Nucleus accumbens (tissue), 56 donors: ENCODE measurements around the gene MACROH2A2.

ENCODE experiments used
- DNase-seq, 56 donors: peaks; one replicate each; lab custom pipeline; 2025; lab: John Stamatoyannopoulos, UW

The MACROH2A2 gene

DNA sequence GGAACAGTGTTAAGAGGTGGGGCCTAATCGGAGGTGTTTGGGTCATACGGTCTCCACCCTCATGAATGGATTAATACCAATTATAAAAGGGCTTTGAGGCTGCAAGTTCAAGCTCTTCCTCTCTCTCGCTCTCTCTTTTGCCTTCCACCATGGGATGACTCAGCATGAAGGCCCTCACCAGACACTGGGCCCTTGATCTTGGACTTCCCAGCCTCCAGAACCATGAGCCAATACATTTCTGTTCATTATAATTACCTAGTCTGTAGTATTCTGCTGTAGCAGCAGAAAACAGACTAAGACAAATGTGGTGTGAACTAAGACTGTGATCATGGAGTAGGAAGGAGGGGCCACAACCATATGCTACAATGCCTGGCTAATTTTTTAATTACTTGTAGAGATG is 72.3 kb downstream of the MACROH2A2 start:
- no peak for DNase-seq

DNA sequence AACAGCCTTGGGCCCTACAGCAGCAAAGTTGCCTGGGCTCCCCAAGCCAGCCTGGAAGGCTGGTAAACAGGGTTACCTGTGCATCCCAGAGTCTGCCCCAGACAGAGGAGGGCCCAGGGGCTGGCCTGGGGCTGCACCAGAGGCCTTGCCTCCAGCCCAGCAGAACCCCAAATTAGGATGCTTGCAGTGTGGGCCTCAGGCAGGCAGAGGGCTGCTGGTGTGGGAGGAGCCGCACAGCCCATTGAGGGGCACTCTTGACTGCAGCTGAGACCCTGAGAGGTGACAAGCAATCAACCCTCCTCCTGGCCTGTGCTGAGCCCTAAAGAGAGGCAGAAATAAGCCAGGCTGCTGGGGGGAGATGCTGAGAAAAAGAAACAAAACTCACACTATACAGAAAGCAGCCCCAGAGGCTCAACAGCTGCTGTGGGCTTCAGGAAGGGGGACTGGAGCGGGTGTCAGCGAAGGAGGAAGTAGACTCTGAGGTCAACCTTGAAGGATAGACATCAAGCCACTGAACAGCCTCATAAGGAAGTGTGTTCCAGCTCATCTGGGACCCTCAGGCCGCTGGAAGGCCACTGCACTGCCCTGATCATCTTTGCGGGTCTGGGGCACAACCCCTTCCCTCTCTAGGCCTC is 73.4 kb downstream of the MACROH2A2 start:
- DNase-seq, result no peak

DNA sequence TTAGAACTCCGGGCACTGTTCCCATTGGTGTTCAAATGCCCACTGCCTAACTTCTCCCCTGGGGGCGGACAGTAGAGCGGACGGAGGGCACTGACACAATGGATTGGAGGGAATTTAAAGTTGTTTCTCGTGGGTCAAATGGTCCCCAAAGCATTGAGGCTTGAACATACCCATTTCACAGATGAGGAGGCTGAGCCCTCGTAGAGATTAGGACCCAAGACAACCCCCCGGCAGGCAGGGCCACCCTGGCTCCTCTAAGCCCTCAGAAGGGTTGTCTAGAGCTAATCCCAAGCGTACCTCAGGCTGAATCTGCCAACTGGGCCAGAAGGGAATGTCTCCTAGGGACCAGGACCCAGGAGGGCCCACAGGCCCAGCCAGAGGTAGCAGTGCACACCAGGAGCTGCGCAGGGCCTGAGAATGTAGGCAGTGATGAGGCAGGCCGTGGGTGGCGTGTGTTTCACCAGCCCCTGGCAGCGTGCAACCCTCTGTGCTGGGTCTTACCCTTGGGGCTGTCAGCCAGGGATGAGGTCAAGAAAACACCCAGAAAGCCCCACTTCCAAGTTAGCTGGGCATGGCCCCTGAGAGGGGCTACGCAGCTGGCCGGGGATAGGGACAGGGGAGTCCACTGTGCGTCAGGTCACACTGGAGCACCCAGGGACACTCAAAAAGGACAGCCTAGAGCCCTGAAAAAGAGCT is 74.2 kb downstream of the MACROH2A2 start:
- no peak for DNase-seq

DNA sequence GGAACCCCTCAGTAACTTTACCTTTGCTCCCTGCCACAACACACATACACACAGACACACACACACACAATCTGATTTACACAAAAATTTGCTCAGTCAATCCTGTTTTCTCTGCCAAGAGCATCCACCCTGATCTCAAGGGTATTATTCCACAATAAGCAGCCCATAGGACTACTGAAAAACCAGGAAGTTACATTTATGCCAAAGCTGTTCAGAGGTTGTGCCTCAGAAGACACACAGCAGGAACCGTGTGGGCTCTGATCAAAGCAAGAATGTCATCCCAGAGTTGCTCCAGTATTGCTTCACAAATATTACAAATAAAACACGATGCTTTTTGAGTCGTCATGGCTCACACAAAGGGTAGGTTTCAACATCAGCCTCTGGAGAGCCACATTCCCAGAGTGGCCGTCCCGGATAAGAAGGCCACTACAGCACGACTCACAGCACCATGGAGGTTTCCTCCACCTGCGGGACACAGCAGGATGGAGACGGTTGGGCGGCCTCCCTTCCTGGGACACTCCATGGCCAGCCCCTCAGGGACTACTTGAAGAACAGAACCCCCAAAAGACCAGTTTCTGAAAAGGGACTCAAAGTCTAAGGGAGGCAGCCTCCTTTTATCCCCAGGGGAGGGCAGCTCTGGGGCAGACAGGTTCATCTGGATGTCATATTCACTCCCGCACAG is 78.4 kb downstream of the MACROH2A2 start:
- DNase-seq, result no peak

GRCh38 chr10:70131560-70131937 is 78.9 kb downstream of the MACROH2A2 start:
- DNase-seq, result no peak

- peak in 13 of 56 donors; percentile 5 to 68 (median 12) for DNase-seq
Observed at GRCh38 chr10:70132098-70133029, 79.7 kb downstream of the MACROH2A2 start, which contains the start of gene AIFM2. TSS of gene AIFM2 (minus strand) at chr10:70132825. CDS start at chr10:70124084, 8,741 bp downstream.

GRCh38 chr10:70135046-70135445 is 82.4 kb downstream of the MACROH2A2 start:
- no peak for DNase-seq

GRCh38 chr10:70135684-70136083 is 83.0 kb downstream of the MACROH2A2 start:
- no peak for DNase-seq

GRCh38 chr10:70137135-70137534 is 84.5 kb downstream of the MACROH2A2 start:
- no peak for DNase-seq

DNA sequence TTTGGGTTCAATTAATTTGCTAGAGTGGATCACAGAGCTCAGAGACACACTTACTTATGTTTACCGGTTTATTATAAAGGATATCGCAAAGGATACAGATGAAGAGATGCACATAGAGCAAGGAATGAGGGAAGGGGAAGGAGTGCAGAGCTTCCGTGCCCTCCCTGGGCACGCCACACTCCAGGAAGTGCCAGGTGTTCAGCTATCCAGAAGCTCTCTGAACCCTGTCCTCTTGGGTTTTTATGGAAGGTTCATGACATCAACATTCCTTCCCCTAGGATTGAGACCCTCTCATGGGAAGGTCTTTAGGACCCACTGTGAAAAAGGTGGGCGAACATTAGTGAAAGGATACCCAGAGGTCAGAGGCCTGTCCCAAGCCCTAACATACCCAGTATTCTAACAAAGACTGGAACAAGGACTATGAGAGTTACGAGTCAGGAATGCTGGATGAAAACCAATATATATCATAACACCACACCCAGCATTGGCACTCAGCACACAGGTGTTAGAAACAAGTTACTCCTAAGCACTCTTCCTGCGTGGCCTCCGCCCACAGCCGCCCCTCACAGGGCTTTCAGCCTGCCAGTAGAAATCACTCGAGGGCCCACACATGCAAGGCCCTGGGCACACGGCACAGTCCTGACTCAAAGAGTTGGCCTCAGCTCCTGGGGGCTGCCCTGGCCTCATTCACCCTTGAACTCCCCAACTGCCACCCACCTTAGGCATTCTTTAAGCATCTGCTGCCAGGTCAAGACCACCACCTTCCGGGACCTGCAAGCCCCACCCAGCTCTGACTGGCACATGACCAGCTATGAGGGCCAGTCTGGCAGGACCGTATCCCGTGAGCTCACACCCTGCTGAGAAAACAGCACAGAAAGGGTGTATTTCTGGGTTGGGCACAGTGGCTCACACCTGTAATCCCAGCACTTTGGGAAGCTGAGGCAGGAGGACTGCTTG is 85.6 kb downstream of the MACROH2A2 start:
- no peak for DNase-seq

DNA sequence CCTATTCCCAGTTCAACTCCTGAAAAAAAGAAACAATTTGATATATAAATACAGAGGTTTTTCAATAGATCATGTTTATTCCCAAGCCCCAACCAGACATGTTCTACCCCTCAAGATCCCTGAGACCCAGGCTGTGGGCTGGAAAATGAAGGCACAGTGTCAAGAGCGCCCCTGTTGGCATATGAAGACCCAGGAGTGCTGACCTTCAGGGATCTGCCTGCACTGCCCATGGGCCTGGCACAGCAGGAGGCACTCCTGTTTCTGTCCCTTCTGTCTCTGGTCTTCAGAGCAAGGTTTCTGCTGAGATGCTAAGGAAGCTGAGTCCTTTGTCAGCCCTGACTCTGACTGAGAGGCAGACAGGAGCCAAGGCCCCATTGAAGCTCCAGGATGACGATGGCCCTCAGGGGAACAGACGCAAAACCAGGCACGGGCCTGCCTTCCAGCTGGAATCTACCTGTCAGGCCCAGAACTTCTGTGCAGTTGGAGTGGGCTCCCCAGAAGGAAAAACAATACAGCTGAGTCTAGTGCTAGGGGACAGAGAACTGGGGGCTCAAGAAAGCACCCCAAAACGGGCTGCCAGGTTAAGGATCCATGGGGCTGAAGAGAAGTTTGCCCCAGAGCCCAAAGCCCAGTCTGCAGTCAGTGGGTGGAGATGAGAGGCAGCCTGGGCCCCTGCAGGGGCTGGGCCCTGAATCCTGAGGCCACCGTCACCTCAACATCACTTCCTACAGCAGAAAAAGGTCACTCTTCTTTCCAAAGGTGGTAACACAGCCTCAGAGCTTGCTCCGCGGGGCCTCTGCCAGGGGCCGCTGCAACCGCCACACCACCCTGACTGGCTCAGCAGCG is 86.7 kb downstream of the MACROH2A2 start:
- no peak for DNase-seq

- DNase-seq, result no peak
Observed at GRCh38 chr10:70139997-70140250, 87.3 kb downstream of the MACROH2A2 start.

- DNase-seq, result no peak
Observed at GRCh38 chr10:70140297-70140696, 87.7 kb downstream of the MACROH2A2 start.

- no peak for DNase-seq
Observed at GRCh38 chr10:70142555-70142954, 89.9 kb downstream of the MACROH2A2 start.

DNA sequence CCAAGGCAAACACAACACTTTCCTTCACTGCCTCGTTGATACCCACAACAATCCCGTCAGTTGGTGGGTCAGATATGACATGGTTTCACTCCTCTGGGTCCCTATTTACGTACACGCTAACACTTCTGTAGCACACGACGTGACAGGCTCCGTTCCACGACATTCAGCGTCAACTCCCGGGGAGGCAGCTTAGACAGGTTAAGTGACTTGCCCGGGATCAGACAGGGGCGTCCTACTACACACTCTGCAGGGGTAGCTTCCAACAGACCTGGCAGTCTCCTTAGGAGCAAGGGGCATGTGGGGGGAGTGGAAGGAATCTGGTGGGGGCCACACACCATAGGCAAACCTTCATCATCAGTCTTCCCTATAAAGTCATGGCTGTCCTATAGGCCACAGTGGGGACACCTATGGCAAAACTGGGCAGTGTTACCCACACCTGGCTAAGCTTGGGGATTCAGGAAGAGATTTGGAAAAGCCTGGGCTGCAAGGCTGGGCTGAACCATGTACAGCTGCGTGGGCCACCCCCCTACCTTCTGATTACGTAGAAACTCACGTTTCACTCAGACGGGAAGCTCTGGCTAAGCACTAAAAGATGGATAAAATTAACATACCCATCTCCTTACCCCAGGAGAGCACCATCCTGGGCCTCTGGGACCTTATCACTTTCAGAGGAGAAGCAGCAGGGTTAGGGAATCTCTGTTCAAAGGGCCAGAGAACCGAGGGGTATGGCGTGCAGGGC is 91.9 kb downstream of the MACROH2A2 start:
- no peak for DNase-seq

DNA sequence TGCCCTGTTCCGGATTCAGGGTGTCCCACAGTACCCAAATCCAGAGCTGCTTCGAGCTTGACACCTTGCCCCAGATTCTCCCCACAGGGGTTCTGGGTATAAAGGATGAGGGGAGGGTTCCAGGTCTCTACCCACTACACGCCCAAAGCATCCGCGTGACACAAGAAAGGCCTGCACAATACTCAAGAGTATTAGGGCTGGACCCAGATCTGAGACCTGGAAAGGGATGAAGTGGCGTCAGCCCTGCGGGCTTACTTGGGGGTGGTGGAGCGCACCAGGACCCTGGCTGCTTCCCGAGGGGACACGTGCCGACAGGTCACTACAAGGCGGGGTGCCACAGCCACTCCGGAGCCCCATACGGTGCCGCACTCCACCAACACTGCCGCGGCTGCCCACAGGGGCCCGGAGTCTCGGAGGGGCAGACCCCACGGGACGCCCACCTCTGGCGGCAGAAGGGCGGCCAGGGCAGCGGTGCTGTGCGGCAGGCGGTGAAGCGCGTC is 92.6 kb downstream of the MACROH2A2 start:
- peak in 2 of 56 donors; percentile 23 to 30 for DNase-seq

DNA sequence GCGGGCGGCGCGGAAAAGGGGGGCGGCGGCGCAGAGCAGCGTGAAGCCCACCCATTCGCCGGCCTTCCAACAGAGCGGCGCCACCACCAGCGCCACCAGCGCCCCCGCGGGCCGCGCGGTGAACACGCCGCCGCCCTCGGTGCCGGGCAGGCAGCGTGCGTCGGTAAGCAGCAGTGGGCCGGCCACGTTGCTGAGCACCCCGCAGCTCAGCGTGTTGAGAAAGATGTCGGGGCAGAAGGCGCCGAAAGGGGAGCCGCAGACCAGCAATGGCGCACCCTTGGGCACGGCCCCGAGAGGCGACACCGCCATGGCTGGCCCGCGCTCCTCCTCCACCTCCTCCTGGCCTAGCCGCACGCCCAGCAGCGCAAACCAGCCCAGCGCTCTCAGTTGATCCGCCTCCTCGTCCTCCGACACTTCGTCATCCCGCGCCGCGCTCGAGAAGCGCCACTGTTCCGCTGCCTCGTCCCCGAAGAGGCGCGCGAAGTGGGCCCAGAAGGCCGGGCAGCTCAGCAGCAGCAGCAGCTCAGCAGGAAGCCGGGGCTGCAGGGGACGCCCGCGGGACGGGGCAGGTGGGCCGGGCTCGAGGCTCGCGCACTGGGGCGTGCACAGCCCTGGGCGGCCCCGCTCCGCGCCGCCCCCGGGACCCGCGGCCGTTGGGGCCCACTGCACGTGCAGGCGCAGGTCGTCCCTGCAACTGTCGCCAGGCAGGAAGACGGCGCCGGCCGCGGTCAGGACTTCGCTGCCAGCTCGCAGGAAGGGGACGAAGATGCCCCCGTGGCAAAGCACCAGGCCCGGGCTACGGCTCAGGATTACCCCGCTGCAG is 93.2 kb downstream of the MACROH2A2 start:
- peak in 46 of 56 donors; percentile 11 to 81 (median 58) for DNase-seq
